KMS-11 (cell line): ENCODE data around the gene IL21R.

Experiments used
- H2AFZ ChIP-seq: fragments of 200-600 bp; sonication (generic); 2 replicates; pipeline ENCODE4 v1.6.1; 2016; ENCODE audit warnings: antibody characterized with exemption, mixed run types, low read depth
- H3K27ac ChIP-seq: fragments of 200-600 bp; sonication (generic); 2 replicates; pipeline ENCODE4 v1.6.1; 2016; ENCODE audit warnings: mild to moderate bottlenecking, mixed run types
- H3K27me3 ChIP-seq: fragments of 200-600 bp; sonication (generic); 2 replicates; pipeline ENCODE4 v1.6.1; 2017; ENCODE audit warnings: mild to moderate bottlenecking, low read depth, mixed run types, moderate library complexity; ENCODE audit not compliant: insufficient read depth
- H3K36me3 ChIP-seq: fragments of 200-600 bp; sonication (generic); 2 replicates; pipeline ENCODE4 v1.6.1; 2017; ENCODE audit warnings: mild to moderate bottlenecking, mixed run types; ENCODE audit not compliant: insufficient read depth
- H3K4me1 ChIP-seq: fragments of 200-600 bp; sonication (generic); 2 replicates; pipeline ENCODE4 v1.6.1; 2016; ENCODE audit warnings: mild to moderate bottlenecking, low read depth, mixed run types; ENCODE audit not compliant: poor library complexity, severe bottlenecking
- H3K4me2 ChIP-seq: fragments of 200-600 bp; sonication (generic); 2 replicates; pipeline ENCODE4 v1.7.0; 2016; ENCODE audit warnings: mild to moderate bottlenecking, mixed run types
- H3K4me3 ChIP-seq: fragments of 200-600 bp; sonication (generic); IDR thresholded peaks from 2 replicates; pipeline ENCODE4 v1.6.1; 2017; ENCODE audit warnings: low read depth, low read length, mixed read lengths; ENCODE audit not compliant: insufficient read depth
- H3K79me2 ChIP-seq: fragments of 200-600 bp; sonication (generic); 2 replicates; pipeline ENCODE4 v1.6.1; 2016; ENCODE audit warnings: low read depth, mixed run types; ENCODE audit not compliant: insufficient read depth
- H3K9ac ChIP-seq: fragments of 200-600 bp; sonication (generic); 2 replicates; pipeline ENCODE4 v1.6.1; 2016; ENCODE audit warnings: mild to moderate bottlenecking, mixed run types
- H4K20me1 ChIP-seq: fragments of 200-600 bp; sonication (generic); 2 replicates; pipeline ENCODE4 v1.6.1; 2016; ENCODE audit warnings: mild to moderate bottlenecking, mixed run types; ENCODE audit not compliant: insufficient read depth
- CTCF ChIP-seq: fragments of 200-600 bp; sonication (generic); conservative IDR thresholded peaks from 2 replicates; pipeline ENCODE4 v1.6.1; 2017; ENCODE audit warnings: low read depth, mild to moderate bottlenecking, antibody characterized with exemption, low read length, moderate library complexity, mixed read lengths

Gene IL21R

GRCh38 chr16:27482397-27483087, 80.6 kb downstream of the IL21R start:
- Histone ChIP-seq H3K4me3 (no peak overlapping the region), H3K79me2 (no peaks in the 10 kb centered on the region), H3K27ac (no peak overlapping the region), H3K4me1 (no peaks in the 10 kb centered on the region), H3K9ac (no peak overlapping the region), H3K27me3 (no peaks in the 10 kb centered on the region), H4K20me1 (no peaks in the 10 kb centered on the region), H3K4me2 (no peak overlapping the region), H3K36me3 (peaks cover 4% of the 10 kb centered on the region; the same call in 1 of the 2 replicates), H2AFZ (no peak overlapping the region)
- no peak for TF ChIP-seq CTCF

GRCh38 chr16:27483088-27483437, 81.1 kb downstream of the IL21R start:
- TF ChIP-seq CTCF, result no peak
- Histone ChIP-seq H3K4me2 (no peak overlapping the region), H3K4me3 (no peak overlapping the region), H3K27ac (no peak overlapping the region), H2AFZ (no peak overlapping the region), H3K27me3 (no peaks in the 10 kb centered on the region), H4K20me1 (no peaks in the 10 kb centered on the region), H3K36me3 (peaks cover 4% of the 10 kb centered on the region; the same call in 1 of the 2 replicates), H3K79me2 (no peaks in the 10 kb centered on the region), H3K4me1 (no peaks in the 10 kb centered on the region), H3K9ac (no peak overlapping the region)

- Histone ChIP-seq H3K4me2 (no peak overlapping the region), H3K4me3 (no peak overlapping the region), H3K79me2 (no peaks in the 10 kb centered on the region), H3K4me1 (no peaks in the 10 kb centered on the region), H3K27me3 (no peaks in the 10 kb centered on the region), H3K27ac (no peak overlapping the region), H2AFZ (no peak overlapping the region), H4K20me1 (no peaks in the 10 kb centered on the region), H3K36me3 (peaks cover 4% of the 10 kb centered on the region; the same call in 1 of the 2 replicates), H3K9ac (no peak overlapping the region)
- no peak for TF ChIP-seq CTCF
Measured at GRCh38 chr16:27483624-27484023, 81.7 kb downstream of the IL21R start.

GRCh38 chr16:27485126-27485525, 83.2 kb downstream of the IL21R start:
- Histone ChIP-seq H4K20me1 (no peaks in the 10 kb centered on the region), H3K79me2 (no peaks in the 10 kb centered on the region), H3K36me3 (peaks cover 4% of the 10 kb centered on the region; the same call in 1 of the 2 replicates)

More at GRCh38 chr16:27485126-27485525, 83.2 kb downstream of the IL21R start:
- no peak overlapping the region for H3K4me3 ChIP-seq
- no peak overlapping the region for H3K4me2 ChIP-seq
- H3K27me3 ChIP-seq, result no peaks in the 10 kb centered on the region
- no peak overlapping the region for H3K9ac ChIP-seq
- no peaks in the 10 kb centered on the region for H3K4me1 ChIP-seq
- no peak for TF ChIP-seq CTCF
- no peak overlapping the region for H2AFZ ChIP-seq
- H3K27ac ChIP-seq, result no peak overlapping the region
